GM19023 (cell line): ENCODE measurements around the gene RUNDC3A.
"Not testable (repeated sequence)": the region's sequence is repeated elsewhere in the genome, so short reads cannot be mapped to it uniquely, and the experiment has no call there.

Experiments used
- ATAC-seq: cut with Tn5 transposase; IDR thresholded peaks from one replicate; pipeline ENCODE4 v1.9.1; 2021; ENCODE audit warnings: mild to moderate bottlenecking, moderate library complexity; ENCODE audit not compliant: unreplicated experiment

RUNDC3A gene

GRCh38 chr17:44356241-44356640 lies 47.8 kb downstream of the RUNDC3A start:
- no peak for ATAC-seq

- no peak for ATAC-seq
Measured at GRCh38 chr17:44358066-44358465, 49.7 kb downstream of the RUNDC3A start.

- ATAC-seq = no peak
Measured at GRCh38 chr17:44359006-44359405, 50.6 kb downstream of the RUNDC3A start.

- no peak for ATAC-seq
Measured at GRCh38 chr17:44359458-44360143, 51.2 kb downstream of the RUNDC3A start.

- no peak for ATAC-seq
Measured at GRCh38 chr17:44360144-44360533, 51.7 kb downstream of the RUNDC3A start.

- no peak for ATAC-seq
Measured at GRCh38 chr17:44360826-44361225, 52.4 kb downstream of the RUNDC3A start.

- no peak for ATAC-seq
Measured at GRCh38 chr17:44361292-44362260, 53.2 kb downstream of the RUNDC3A start.

GRCh38 chr17:44362459-44362948 lies 54.1 kb downstream of the RUNDC3A start:
- no peak for ATAC-seq

GRCh38 chr17:44362949-44363612 lies 54.7 kb downstream of the RUNDC3A start:
- no peak for ATAC-seq

- ATAC-seq = no peak
Measured at GRCh38 chr17:44363613-44364159, 55.3 kb downstream of the RUNDC3A start, which contains the start of gene FAM171A2. FAM171A2 (minus strand) TSS chr17:44363853; CDS start chr17:44363714, 139 bp downstream.

GRCh38 chr17:44365051-44365450 lies 56.6 kb downstream of the RUNDC3A start:
- not testable (repeated sequence) for ATAC-seq

GRCh38 chr17:44367231-44367979 lies 59.0 kb downstream of the RUNDC3A start:
- no peak for ATAC-seq
